GM21423 (cell line): ENCODE data around the gene SRPK2.
A peak's percentile ranks its signal among the peaks of the same experiment; 100 is the strongest.
"Not testable (repeated sequence)": the region's sequence is repeated elsewhere in the genome, so short reads cannot be mapped to it uniquely, and the experiment has no call there.

ENCODE experiments used
- ATAC-seq: cut with Tn5 transposase; IDR thresholded peaks from one replicate; pipeline ENCODE4 v1.9.1; 2021; ENCODE audit warnings: mild to moderate bottlenecking, moderate library complexity; ENCODE audit not compliant: unreplicated experiment

Gene SRPK2

DNA sequence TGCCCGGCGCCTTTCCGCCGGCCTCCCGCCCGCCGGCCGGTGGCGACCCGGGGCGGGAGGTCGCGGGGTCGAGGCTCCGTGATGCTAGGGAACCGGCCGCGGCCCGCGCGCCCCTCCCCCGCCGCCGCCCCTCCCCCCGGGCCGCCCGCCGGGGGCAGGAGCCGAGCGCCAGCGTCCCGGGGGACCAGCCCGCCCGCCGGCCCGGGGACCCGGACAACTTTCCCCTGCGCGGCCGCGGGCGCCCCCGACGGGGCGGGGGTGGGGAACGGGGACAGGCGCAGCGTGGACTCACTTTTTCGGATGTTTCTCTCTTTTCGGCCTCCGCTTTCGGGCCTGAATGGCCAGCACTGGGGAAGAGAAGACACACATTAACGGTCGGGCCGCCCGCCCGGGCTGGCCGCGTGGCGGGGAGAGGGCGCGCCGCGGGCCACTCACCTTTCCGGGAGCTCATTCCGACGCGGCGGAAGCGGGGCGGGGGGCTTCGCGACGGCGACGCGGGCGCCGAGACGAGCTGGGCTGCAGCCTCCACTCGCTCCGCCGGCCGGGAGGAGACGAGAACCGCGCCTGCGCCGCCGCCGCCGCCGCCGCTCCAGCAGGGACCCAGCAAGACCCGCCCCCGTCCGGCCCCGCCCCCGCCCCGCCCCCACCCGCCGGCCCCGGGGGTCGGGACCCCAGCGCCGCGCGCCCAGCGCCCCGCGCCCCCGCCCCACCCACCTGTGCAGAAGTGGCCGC, at the start of gene SRPK2:
Gene SRPK2, minus strand, starts transcription at position 566 of the 732 bp plus-strand sequence.
- peak; percentile 70 for ATAC-seq

DNA sequence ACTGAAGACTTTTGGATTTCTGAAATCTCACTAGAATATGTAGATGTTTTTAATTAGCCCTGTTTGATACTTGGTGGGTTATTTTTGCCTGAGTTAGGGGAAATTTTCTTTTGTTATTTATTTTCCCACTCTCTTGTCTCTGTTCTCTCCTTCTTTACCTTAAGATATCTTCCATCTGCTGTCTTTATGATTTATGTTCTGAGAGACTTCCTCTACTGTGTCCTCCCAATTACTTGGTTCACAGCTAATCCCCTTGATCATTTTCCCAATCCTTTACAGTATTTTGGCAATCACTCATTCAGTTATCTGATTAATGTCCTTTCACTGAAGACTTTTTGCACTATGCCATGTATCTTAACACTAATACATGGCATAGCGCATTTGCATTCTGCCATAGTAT, 49.5 kb upstream of the SRPK2 start:
- no peak for ATAC-seq

DNA sequence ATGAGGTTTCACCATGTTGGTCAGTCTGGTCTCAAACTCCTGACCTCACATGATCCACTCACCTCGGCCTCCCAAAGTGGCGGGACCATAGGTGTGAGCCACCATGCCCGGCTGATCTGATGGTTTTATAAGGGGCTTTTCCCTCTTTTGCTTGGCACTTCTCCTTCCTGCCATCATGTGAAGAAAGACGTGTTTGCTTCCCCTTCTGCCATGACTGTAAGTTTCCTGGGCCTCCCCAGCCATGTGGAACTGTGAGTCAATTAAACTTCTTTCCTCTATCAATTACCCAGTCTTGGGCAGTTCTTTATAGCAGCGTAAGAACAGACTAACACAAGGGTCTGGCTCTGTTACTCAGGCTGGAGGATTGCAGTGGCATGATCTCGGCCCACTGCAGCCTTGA, 48.6 kb upstream of the SRPK2 start:
- not testable (repeated sequence) for ATAC-seq

DNA sequence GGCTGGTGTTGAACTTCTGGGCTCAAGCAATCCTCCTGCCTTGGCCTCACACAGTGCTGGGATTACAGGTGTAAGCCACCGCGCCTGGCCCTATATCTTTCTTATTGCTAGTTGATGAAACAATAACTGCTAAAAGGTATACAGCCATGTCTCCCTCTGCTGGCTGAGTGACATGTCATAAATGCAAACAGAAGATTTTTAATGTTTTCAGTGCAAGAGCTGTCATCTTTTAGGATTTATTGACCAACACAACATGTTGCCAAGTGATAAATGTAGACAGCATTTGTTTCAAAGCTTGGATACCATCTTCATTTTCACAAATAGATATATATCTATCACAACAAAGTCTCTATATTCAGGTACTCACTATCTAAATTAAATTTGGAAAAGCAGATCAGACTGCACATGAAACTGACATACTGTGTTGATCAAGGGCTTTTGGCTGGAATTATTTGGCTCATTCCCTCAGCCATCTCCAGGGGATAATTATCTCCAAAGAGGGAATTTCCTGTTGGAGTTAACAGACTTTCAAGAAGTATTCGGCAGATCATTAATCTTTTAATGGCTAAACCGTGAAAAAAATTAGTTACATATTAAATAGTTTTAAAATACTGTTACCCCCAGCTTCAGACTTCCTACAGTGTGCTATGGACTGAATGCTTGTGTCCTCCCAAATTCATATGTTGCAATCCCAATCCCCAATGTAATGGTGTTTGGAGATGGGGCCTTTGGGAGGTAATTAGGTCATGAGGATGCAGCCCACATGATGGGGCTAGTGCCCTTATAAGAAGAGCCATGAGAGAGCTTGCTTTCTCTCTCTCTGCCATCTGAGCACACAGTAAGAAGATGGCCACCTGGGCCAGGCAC, 41.3 kb upstream of the SRPK2 start:
- peak; percentile 63 for ATAC-seq

DNA sequence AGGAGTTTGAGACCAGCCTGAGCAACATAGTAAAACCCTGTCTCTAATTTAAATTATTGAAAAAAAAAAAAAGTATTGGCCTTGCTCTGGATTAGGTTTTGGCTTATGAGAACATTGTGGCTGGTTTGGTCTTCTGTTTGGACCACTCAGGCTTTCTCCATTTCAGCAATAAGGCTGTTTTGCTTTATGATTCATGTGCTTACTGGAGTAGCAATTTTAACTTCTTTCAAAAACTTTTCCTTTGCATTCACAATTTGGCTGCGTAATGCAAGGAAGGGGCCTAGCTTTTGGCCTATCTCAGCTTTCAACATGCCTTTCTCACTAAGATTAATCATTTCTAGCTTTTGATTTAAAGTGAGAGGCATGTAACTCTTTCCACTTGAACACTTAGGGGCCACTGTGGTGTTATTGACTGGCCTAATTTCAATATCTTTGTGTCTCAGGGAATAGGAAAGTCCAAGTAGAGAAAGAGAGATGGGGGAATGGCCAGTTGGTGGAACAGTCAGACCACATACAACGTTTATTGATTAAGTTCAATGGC, 38.0 kb upstream of the SRPK2 start:
- ATAC-seq, result no peak

DNA sequence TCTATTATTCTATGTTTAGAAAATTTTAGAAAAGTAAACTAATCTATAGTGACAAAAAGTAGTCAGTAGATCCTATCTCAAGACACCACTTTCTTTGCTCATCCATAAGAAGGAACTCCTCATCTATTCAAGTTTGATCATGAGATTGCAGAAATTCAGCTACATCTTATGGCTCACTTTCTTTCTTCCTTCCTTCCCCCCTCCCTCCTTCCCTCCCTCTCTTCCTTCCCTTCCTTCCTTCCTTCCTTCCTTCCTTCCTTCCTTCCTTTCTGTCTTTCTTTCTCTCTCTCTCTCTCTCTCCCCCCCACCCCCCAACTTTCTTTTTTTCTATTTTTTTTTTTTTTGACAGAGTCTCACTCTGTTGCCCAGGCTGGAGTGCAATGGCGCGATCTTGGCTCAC, 35.3 kb upstream of the SRPK2 start:
- no peak for ATAC-seq

DNA sequence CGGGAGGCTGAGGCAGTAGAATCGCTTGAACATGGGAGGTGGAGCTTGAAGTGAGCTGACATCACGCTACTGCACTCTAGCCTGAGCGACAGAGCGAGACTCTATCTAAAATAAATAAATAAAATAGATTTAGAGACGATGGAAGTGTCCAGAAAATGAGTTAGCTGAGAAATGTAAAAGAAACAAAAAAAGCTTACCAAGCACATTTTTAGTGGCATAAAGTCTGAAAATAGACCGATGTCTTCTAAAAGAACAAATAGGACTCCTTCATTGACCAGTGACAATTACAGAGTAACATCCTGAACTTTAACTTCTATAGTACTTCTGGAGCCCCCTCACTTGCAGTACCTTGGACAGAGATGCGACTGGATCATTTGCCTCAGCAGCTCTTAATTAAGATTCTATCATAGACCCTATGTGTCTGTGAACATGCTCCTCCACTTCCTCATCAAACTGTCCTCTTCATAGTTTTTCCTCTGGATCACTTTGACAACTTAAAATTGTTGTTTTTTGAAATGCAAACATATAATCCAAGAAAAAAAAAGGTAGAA, 25.2 kb upstream of the SRPK2 start:
- no peak for ATAC-seq

DNA sequence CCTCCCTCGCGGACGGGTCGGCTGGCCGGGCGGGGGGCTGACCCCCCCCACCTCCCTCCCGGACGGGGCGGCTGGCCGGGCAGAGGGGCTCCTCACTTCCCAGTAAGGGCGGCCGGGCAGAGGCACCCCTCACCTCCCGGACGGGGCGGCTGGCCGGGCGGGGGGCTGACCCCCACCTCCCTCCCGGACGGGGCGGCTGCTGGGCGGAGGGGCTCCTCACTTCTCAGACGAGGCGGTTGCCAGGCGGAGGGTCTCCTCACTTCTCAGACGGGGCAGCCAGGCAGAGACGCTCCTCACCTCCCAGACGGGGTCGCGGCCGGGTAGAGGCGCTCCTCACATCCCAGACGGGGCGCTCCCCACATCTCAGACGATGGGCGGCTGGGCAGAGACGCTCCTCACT, 22.1 kb upstream of the SRPK2 start:
- ATAC-seq, result not testable (repeated sequence)

DNA sequence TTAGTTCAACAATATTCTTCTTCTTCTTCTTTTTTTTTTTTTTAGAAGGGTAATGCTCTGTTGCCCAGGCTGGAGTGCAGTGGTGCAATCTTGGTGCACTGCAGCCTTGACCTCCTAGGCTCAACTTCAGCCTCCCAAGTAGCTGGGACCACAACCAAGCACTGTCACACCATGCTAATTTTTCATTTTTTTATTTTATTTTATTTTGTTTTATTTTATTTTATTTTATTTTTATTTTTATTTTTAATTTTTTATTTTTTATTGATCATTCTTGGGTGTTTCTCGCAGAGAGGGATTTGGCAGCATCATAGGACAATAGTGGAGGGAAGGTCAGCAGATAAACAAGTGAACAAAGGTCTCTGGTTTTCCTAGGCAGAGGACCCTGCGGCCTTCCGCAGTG, 21.1 kb upstream of the SRPK2 start:
- not testable (repeated sequence) for ATAC-seq

DNA sequence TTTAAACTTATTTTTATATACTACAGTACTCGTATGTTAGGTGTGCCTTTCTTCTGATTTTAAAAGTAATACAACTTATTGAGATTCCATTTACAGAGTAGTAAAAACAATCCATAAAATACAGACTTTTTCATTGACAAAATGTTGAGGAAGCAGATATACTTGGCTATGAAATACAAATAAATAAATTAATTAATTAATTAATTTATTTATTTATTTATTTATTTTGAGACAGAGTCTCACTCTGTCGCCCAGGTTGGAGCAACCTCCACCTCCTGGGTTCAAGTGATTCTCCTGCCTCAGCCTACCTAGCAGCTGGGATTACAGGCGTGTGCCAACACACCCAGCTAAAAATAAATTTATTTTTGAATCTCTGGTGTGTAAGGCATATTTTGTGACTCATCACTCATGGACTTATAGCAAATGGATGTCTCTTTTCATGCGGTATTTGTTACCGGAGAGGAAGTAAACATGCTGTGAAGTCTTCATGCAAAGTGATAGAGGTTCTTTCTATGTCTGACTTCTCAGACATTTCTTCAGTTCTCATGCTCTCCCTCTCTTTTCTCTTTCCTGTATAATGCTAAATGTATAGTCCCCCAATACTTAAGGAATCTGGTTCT, 20.2 kb upstream of the SRPK2 start:
- ATAC-seq, result no peak

DNA sequence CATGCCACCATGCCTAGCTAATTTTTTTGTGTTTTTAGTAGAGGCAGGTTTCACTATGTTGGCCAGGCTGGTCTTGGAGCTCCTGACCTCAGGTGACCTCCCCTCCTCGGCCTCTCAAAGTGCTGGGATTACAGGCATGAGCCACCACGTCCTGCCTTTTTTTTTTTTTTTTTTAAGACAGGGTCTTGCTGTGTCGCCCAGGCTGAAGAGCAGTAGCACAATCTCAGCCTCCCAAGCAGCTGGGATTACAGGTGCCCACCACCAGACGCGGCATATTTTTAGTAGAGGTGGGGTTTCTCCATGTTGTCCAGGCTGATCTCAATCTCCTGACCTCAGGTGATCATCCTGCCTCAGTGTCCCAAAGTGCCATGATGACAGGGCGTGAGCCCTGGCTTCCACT, 14.4 kb upstream of the SRPK2 start:
- ATAC-seq, result no peak

DNA sequence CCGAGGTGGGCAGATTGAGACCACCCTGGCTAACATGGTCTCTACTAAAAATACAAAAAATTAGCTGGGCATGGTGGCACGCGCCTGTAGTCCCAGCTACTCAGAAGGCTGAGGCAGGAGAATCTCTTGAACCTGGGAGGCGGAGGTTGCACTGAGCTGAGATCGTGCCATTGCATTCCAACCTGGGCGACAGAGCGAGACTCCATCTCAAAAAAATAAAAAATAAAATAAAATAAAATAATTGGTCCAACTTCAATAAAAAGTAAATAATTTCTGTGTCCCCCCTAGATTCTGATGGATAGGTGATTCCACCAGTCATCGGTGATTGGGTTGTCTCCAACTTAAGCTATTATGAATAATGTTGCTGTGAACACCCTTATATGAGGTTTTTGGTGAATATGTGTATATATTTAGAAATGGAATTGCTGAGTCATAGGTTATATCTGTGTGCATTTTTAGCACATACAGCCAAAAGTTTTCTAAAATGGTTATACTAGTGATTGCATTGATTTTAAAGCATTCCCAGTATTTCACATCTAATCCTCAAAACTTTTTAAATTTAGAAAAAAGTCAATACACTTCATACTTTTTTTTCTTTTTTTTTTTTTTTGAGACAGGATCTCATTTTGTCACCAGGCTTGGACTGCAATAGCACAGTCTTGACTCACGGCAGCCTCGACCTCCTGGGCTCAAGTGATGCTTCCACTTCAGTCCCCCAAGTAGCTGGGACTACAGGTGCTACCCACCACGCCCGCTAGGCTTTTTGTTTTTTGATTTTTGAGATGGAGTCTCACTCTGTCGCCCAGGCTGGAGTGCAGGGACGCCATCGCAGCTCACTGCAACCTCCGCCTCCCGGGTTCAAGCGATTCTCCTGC, 13.7 kb upstream of the SRPK2 start:
- no peak for ATAC-seq

DNA sequence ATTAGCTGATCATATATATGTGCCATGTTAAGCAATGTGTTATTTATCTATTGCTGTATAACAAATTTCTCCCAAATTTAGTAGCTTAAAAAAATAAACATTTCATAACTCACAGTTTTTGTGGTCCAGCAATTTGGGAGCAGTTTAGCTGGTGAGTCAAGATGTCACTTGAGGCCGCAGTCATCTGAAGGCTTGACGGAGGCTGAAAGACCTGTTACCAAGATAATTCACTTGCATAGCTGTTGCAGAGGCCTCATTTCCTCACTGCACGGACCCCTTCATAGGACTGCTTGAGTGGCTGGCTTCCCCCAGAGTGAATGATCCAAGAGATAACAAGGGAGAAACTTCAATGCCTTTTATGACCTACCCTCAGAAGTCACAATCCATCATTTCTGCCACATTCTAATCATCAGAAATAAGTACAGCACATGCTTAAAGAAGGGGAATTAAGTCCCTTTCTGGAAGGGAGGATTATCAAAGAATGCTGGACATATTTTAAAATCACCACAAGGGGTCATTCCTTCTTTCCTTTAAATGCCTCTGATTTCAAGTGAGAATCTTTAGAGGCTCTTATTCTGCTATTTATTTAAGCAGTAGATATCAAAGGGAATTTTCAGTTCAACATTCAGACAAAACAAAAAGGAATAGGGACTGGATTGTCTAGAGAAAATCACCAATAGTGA, 10.5 kb upstream of the SRPK2 start:
- no peak for ATAC-seq

DNA sequence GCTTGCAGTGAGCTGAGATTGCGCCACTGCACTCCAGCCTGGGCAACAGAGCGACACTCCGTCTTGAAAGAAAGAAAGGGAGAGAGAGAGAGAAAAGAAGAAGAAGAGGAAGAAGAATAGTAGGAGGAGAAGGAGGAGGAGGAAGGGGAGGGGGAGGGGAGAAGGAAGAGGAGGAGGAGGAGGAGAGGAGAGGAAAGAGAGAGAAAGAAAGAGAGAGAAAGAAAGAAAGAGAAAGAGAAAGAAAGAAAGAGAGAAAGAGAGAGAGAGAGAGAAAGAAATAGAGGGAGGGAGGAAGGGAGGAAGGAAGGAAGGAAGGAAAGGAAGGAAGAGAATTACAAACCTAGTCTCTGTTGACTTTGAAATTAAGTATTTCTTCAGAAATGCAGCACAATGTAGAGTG, 7.8 kb upstream of the SRPK2 start:
- ATAC-seq, result no peak

DNA sequence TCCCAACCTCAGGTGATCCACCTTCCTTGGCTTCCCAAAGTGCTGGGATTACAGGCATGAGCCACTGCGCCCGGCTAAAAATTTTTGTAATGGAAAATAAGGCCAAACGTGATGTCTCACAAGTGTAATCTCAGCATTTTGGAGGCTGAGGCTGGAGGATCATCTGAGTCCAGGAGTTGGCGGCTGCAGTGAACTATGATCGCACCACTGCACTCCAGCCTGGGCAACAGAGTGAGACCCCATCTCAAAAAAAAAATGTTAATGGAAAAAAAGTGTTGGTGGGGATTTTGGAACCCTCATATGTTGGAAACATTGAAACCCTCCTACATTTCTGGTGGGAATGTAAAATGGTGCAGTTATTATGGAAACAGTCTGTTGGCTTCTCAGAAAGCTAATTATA, 2.7 kb upstream of the SRPK2 start:
- no peak for ATAC-seq

DNA sequence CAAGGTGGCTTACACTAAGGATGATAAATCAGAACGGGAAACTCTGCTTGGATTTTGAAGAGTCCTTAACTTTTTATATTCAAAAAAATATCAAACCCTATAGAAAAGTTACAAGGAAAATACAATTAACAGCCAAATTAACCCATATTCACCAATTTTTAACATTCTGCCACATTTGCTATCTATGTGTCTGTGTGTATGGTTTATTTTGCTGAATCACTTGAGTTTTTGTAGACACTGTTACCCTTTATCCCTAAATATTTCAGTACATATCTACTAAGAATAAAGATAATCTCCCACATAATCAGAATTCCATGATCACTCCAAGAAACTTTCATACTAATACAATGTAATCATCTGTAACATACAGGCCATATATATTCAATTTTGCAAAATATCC, 1.2 kb upstream of the SRPK2 start:
- no peak for ATAC-seq

DNA sequence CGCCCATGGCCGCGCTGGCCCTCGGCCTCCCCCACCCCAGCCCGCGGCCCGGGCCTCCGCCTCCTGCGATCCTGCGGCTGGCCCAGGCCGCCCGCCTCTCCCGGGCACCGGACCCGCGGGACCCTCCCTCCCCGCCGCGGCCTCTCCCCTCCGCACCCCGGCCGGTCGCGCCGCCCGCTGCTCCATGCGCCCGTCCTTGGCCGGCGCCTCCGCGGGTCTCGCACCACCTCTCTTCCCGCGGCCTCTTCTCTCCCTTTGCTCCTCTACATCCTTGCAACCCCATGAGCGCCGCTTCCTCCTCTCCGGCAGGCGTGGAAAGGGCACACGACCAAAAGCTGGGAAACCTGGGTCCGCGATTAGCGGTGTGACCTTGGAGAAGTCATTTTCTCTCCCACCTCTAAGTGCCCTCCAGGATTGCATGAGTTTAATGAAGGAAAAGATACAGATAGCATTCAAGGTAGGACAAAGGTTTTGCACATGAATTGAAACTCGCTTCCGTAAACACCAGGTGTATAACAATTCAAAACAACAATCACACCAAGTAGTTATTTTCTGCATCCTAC, 448 bp upstream of the SRPK2 start:
- ATAC-seq, result peak; percentile 32

DNA sequence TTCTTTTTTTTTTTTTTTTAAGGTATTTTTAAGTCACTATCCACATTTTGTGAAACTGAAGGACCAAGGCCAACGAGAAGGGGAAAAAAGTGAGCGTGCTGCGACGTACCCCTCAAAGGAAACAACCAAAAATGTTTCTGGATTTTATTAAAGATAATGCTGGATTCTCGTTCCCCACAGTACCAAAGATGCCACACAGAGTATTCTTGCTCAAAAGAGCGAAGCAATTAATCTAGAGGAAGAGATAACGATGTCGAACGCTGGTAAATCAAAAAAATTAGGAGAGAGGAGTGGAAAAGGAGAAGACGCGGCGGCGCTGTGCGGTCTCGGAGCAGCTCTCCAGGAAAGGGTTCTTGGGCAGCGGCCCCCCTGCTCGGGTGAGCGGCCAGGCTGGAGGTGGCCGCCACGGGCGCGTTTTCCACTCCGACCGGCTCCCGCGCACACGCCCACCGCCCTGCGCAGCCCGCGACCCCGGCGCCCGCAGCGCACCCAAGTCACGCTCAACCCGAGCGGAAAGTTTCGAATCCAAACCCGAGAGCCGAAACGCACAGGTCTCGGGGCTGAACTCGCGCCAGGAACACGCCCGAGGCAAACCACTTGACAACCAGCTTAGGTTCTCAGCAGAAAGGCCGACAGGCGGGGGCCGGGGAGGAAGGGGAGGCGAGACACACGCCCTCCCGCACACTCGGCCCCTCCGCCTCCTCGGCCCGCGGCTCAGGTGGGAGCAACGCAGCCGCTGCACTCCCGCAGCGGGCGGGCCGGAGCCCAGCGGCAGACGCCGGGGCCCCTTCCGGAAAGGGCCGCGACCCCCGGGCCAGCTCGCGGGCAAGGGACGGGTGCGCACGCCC, 989 bp downstream of the SRPK2 start:
- peak; percentile 35 for ATAC-seq
